HG02678 (cell line): ENCODE data around the gene NDUFAF2.

Source experiments
- ATAC-seq: cut with Tn5 transposase; IDR thresholded peaks from one replicate; pipeline ENCODE4 v1.9.1; 2021; ENCODE audit warnings: mild to moderate bottlenecking, moderate library complexity; ENCODE audit not compliant: unreplicated experiment

Gene NDUFAF2

DNA sequence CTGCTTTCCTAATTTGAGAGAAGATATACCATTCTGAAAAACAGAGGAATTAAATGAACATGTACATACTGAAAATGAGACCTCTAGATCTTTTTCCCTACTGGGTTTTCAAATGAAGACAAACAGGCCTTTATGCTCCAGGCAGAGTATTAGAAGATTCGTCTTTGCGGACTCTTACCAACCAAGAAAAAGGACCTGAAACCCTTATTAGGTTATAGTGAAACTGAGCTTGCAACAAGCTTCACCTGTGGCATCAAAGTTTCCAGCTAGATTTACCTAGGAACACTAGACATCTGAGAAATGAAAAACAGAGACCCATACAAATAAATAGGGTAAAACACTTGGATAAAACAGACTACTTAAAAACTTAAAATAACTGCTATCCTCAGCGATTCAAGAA is 171.0 kb downstream of the NDUFAF2 start:
- ATAC-seq, result peak; percentile 62

DNA sequence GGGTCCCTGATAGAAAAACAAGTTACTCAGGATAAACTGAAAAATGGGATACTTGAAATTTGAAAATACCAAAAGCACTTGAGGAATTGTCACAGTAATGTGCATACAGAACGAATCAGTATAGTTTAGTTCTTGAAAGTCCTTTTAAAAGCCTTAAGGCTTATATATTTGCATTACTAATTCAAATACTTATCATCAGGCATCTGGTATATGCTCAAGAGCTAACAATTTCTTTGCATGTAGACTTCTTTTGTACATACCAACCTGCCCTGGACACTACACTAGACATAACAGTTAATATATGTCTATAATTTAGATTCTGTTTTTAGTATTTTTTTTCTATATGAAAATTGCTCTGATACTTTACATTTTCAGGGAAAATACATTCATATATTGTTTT is 174.1 kb downstream of the NDUFAF2 start:
- ATAC-seq, result no peak

DNA sequence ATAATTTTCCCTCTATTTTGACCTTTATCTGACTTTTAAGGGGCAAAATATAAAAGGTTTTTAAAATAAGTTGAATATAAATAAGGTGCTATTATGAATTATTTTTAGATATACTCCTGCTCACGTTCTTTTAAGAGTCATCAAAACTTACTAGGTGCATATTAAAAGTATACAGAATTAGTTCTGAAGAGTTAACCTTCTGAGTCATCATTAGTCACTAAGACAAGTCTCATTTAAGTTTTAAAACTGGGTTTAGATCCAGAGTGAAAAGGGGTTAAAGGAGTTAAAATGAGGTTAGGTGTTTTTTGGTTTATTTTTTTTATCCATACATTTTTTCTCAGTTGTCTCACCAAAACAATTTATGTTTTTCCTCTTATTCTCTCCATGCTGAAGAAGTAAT is 175.5 kb downstream of the NDUFAF2 start:
- no peak for ATAC-seq

DNA sequence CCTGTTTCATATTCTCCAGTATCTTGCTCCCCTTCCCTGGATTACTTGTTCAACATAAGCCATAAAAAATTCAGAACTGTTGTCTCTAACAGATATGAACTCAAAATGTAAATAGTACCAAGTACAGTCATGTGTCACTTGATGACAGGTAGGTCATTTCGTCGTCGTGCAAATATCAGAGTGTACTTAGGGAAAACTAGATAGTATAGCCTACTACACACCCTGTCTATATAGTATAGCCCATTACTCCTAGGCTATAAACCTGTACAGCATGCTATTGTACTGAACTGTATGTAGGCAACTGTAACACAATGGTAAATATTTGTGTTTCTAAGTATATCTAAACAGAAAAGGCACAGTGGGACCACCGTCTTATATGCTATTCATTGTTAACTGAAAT is 178.1 kb downstream of the NDUFAF2 start:
- no peak for ATAC-seq

DNA sequence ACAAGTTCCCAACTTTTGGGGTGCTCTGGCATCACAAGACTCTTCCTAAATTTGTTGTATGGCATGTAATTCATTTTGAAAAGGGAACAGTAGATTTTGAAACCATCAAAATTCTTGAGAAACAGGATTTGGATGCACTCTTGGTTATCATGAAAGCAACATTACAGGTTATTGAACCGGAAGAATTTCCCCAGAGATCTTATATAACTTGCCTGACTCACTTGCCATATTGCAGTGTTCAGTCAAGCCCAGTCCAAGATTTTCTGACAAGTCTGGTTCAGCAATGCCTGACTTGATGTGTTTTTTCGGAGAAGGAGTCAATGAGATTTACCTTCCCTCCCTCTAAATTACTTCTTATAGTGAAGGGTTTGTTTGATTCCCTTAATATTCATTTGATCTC is 185.3 kb downstream of the NDUFAF2 start:
- ATAC-seq, result no peak

DNA sequence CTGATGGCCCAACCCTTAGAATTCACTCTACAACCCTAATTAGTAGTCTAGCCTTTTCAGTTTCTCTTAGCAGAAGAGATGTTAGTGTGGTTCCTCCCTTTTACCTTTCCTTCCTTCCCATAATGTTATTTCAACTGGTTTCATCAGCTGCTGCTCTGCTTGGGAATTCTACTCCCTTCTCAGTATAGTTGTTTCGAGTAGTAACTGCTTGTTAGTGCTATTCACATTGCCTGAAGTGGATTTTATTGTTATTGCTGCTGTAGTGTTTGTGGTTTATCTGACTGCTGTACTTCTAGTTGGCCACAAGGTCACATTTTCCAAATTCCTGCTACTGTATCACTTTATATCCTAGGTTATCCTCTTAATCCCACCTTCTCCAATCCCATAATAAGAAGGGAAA is 187.6 kb downstream of the NDUFAF2 start:
- ATAC-seq, result no peak

DNA sequence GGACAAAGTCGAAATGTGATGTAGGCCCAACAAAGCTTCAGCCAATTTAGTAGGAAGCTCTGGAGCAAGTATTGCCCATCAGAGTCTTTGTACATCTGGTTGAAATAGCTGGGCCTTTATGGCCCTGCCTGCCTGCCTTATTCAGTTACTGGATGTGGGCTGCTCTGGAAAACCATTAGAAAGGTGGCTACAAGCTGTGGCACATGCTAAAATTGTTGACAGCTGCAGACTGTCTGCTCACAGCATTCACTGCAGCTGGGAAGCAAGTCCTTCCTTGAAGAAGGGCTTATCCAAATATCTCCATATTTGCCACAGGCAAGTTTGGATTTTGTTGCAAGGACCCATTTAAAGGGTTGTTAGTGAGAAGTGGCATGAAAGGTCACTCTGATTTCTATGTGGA is 192.8 kb downstream of the NDUFAF2 start:
- ATAC-seq, result no peak

DNA sequence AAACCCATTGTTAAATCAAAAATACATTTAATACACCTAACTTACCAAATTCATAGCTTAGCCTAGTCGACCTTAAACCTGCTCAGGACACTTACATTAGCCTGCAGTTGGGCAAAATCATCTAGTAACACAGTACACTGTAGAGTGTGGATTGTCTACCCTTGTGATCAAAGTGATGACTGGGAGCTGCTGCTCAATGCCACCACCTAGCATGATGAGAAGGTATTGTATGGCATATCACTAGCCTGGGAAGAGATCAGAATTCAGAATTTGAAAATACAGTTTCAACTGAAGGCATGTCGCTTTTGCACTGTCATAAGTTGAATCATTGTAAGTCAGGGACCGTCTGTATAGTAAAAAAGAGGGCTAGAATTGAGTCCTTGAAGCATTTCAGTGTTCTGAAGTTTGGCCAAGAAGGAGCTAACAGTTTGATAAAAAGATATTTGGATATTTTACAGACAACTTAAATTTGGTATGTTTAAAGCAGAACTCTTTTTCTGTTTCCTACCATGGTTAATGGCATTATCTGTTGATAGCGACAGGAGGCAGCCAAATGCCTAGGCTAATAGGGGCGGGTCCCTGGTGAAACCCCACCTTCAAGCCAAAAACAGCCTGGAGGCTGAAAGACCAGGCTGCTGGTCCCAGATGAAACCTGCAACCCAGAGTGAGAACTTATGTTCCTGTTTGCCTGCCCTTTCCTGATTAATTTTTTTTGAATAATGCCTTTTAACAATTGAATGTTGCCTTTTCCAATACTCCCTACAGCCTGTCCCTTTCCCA is 194.3 kb downstream of the NDUFAF2 start:
- ATAC-seq, result no peak

DNA sequence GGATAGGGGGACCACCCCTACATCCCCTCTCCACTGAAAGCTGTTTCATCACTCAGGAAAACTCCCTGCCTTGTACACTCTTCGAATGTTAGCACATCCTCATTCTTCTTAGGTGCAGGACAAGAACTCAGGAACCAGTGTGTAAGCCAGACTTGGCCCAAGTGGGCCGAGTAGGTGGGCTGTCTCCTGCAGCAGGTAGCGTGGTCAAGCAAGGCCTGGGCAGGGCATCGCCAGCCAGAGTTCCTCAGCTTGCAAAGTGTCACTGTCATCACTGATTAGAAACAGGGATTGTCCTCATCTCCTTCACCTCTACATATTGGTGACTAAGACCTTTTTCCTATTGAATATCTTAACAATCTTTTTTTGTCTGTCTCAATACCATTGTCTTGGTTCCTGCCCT is 194.9 kb downstream of the NDUFAF2 start:
- ATAC-seq, result no peak

DNA sequence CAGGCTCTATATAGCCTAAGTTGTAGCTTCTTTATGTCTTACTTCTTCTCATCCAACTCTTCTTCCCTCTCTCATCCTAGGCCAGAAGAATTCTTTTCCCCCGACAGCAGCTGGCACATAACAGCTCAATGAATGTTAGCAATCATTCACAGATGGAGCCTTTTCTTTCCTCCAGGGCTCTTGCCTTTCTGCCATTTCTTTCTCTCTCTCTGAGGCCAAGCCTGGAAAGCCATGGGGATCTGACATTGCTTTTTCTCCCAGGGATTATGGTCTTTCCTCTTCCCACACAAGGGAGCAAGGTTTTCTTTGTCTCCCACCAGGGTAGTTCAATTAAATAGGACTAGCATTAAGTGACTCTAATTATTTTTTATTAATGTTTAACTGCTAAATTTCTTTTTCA is 196.8 kb downstream of the NDUFAF2 start:
- ATAC-seq, result no peak

DNA sequence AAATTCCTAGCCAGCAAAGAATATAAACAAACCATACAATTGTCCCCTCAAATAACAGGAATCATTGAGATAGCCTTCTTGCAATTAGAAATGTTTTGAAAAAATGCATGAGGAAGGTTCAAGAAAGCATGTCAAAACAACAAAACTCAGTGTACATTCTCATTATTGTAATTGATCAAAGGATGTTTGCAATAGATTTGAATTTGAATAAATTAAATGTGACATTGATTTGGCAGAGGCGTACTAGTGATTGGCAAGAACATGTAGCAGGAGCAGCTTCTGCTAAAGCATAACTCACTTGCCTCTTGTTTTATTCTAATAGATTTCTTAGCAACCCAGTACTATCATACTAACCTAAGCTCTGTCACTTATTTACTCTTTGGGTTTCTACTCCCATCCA is 197.4 kb downstream of the NDUFAF2 start:
- no peak for ATAC-seq

DNA sequence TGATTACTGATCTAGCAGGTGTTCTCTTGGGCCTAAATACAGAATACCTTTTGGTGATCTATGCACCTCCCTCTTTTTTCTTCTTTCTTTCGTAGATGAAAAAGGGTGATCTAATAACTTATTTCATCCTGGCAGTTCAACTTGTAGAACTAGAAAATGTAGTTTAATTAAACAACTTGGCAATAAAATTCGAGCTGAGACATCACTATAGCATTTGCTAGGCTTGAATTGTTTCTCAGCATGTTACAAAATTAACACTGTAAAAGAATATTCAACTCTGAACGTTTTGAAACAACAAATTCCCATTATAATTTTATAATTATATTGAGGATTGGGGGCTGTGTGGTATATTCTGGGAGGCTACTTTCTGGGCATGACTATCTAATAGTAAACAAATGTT is 197.8 kb downstream of the NDUFAF2 start:
- no peak for ATAC-seq

DNA sequence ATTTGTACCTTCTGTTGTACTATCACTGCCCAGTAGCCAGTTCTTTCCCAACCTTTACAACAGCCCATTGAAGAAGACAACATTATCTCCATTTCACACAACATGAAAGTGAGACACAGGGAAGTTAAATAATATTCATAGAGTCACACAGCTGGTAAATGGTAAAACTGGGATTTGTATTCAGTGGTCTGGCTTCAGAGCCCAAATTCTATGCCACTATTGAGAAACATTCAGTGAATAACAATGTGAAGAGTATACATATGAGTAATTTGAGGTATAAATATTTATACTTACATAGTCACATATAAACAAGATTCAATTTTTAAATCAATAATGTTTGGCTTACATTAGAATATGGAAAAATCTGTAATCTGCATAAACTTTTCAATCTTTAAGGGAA is 203.5 kb downstream of the NDUFAF2 start:
- ATAC-seq, result no peak

DNA sequence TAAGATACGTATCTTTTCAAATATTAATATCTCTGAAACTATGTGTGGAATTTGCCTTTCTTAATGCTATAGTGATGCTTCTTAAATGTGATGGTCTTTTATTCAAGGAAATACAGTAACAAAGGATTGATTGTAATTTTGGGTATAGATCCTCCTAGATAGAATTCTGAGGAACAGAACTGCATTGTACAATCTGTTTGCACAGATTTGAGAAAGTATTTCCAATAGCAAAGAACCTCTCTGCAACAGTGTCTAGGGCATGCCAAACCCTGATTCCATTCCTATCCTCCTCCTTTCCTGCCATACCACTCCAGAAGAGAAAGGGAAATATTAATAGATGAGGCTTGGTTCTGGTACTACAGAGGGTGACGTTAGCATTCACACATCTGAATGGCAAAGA is 206.9 kb downstream of the NDUFAF2 start:
- ATAC-seq, result no peak

DNA sequence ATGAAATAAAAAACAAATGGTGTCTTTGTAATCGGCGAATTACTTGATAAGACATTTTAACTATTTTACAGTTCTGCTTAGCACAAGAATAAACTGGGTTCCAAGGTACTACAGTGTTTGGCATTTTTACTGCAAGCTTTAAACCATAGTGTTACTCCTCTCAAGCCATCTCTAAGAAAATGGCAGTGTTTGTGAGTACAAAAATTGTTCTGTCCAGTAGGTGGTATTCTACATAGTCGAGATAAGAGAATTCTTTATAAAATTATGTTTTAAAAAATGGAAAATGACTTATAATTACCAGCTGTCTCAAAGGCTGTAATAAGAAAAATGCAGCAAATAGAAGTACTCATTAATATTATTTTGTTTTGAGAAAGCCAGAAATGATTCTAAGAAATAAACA is 214.1 kb downstream of the NDUFAF2 start:
- ATAC-seq, result no peak

DNA sequence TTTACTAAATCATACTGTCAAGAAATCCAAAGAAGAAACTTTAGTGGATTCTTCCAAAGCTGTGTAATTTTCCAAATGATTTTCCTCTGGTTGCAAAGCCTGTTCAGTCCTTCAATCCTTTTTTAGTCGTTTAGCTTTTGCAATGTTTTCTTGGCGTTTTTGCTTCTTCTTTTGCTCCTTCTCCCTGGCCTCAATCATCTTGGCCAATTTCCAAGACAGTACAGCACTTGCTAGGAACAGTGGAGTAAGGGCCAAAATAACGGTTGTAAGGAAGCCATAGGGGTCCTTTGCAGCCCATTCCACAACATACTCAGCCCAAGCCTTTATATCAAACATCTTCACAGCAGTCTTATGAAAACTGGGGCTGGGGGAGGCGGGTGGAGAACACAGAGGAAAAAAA is 214.8 kb downstream of the NDUFAF2 start:
- no peak for ATAC-seq

DNA sequence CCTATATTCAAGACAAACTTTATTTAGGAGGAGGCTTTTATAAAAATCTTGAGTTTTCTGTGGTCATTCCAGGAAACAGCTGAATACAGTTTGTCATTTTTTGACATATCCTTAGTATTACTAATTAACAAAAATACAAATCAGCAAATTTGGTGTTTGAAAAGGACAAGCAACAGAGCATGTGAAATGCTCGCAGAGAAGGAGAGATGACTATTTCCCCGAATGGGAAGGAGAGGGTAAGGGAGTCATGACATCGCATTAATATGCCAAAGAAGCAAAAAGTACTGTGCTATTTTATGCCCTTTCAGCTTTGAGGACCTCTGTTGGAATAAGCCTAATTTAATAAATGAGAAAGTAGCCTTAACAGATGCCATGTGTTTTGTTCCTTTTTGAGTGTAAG is 215.5 kb downstream of the NDUFAF2 start:
- ATAC-seq, result no peak

DNA sequence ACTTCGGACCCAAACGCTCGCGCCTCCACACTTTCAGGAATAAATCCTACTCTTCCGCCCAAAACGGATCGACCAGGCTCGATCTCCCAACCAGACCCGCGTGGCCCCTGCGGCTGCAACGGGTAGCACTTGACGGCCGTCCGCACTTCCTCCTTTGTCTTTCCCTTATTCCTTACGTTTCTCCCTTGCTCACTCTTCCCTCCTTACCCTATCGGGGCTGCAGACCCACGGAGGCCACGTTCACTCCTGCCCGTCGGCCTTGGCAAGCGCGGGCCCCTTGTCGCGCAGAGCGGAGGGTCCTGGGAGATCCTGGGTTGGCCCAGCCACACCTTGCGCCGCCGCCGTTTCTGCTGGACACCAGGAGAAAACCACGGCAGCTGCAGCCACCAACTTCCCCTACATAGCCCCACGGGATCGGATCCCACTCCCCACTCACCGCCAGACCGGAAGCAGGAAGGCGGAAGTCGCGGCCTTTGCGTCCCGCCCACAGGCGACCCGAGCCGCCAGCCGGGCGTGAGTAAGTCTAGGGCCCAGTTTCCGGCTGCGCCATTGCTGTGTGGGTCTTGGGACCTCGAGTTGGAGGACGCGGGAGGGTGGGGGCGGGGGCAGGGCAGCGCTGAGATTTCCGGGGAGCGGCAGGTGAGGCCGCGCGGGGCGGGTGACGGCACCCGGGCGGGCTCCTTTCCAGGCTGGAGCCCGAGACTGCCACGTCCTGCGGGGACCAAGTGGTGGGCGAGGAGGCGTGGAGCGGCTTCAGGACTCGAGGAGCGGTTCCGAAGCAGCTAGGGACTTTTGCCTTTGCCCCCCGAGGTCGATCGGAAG is 217.2 kb downstream of the NDUFAF2 start, which contains the start of gene SMIM15:
Gene SMIM15 (minus strand): TSS at position 459 of the 822 bp plus-strand sequence. CDS start 2,297 bp downstream, outside the sequence.
- ATAC-seq, result peak; percentile 97

DNA sequence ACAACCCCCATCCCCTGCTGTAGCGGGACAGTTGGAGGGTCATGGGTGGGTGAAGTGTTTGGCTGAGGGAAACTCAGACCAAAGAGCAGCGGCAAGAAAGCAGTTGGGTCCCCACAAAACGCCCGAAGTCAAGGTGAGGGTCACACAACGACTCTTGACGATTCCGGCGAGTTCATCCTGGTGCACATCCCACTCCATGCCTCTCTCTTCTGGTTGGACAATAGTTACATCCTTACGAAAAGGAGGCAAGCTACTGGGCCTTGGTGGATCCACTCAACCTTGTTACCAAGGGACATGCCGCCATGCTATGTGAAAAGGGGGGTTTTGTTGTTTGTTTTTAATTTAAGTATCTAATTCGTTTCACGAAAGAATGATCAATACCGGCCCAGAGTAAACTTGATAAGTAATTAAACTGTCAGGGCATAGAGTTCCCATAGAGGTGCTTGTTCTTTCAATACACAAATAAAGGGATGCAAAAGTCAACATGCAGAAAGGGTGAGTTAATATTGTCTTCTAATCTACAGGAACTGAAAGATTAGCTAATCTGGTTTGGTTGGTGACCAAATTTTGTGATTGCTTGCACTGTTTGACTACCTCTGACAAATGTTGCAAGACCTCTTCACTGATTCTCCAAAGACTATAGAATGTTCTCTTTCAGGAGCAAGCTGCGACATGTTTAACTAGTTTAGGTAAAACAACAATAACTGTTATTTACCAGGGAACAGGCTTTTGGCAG is 218.0 kb downstream of the NDUFAF2 start:
- no peak for ATAC-seq

DNA sequence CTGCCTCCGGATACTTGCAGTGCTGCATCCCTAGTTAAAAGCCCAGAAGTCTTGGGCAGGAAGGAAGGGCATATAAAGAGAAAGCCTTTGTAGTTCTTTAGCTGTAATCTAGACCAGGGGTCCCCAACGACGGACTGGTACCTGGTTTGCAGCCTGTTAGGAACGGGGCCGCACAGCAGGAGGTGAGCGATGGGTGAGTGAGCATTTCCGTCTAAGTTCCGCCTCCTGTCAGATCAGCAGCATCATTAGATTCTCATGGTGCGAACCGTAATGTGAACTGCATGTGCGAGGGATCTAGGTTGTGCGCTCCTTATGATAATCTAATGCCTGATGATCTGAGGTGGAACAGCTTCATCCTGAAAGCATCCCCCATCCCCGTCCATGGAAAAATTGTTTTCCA is 218.9 kb downstream of the NDUFAF2 start:
- ATAC-seq, result no peak

DNA sequence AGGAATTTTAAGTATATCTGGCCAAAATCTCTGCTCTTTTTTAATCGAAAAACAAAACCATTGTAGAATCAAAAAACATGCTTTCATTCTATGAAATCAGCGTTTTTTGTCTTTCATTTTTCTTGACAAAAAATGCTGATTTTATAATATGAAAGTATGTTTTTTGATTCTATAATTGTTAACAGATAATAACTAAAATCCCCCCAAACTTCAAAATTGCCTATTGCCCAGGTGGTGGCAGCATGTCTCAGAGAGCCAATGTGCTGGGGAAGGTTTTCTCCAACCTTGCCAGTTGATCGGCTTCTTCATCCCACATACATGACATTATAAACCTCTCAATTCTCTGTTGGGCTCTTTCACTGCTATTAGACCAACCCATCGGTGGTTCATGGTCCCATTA is 222.4 kb downstream of the NDUFAF2 start:
- no peak for ATAC-seq

DNA sequence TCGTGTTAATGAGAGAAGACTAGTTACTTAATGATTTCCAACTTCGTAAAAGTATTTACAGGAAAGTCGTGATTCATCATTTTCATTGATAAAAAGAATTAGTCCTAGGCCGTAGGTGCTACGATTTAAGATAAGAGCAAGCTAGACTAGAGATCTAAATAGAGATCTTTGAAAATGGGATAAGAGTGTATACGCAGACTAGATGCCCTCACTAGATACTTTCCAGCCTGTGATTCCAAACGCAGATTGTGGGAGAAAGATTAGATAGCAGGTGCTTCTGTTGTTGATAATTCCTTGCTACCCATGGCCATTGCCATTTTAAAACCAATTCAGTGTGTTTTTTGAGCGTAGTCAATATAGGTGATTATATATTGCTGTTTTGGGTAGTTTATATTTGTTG is 223.9 kb downstream of the NDUFAF2 start:
- ATAC-seq, result no peak
